ENCODE results near the gene CENPC.

CENPC gene, protein sequence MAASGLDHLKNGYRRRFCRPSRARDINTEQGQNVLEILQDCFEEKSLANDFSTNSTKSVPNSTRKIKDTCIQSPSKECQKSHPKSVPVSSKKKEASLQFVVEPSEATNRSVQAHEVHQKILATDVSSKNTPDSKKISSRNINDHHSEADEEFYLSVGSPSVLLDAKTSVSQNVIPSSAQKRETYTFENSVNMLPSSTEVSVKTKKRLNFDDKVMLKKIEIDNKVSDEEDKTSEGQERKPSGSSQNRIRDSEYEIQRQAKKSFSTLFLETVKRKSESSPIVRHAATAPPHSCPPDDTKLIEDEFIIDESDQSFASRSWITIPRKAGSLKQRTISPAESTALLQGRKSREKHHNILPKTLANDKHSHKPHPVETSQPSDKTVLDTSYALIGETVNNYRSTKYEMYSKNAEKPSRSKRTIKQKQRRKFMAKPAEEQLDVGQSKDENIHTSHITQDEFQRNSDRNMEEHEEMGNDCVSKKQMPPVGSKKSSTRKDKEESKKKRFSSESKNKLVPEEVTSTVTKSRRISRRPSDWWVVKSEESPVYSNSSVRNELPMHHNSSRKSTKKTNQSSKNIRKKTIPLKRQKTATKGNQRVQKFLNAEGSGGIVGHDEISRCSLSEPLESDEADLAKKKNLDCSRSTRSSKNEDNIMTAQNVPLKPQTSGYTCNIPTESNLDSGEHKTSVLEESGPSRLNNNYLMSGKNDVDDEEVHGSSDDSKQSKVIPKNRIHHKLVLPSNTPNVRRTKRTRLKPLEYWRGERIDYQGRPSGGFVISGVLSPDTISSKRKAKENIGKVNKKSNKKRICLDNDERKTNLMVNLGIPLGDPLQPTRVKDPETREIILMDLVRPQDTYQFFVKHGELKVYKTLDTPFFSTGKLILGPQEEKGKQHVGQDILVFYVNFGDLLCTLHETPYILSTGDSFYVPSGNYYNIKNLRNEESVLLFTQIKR

DNA sequence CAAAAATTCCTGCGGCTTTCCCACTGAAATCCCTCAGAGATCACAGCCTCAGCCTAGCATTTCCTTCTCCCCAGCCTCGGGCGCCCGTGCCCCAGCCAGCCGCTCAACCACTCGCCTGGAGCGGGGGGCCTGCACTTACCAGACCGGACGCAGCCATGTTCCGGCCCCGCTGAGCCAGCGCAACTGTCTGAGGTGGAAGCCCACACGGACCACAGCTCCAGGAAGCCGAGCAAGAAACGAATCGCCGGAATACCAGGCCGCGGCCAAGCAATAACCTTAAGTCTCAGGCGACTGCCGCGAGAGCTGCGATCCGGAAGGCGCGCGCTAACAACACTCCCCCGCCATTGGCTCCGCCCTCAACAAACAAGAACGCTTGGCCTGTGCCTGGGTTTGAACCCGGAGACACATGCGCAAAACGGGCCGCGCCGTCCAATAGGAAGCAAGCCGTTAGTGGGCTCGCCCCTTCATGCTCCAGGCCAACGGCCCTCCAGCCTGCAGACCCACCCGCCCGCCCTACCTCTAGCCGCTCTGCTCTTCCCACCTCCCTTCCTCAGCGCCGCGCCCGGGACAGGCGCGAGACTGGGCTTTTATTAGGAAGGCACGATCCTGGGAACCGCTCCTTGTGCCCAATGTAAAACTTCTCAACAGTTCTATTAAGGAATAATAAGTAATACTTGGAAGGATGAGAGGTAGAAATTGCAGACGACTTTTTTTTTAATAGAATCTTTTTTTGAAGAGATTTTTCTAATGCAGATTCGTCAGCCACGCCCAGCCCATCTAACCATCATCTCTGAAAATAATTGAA is at the start of gene CENPC:
Gene CENPC (minus strand): TSS at position 305 of the 805 bp plus-strand sequence. CDS start 148 bp downstream, at position 157.
- DNase-seq (ENCODE audit: low read depth), result peak; percentile 95

DNA sequence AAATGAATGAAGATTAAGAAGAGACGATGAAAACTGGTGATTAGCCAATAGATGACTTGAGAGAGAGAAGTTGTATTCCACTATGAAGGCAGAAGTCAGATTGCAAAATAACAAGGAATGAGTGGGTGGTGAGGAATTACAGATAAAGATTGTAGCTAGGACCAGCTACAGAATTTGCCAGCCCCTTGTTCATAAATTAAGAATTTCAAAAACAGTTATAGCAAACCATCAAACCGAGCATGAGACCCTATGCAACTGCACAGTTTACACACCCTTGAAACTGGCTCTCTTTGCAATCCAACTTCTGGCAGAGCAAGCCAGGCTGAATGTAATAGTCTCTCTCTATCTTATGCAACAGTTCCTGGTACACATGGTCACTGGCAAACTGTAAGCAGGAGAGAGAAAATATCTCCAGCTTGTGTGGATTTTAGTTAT is 48.5 kb upstream of the CENPC start:
- no peak for DNase-seq (ENCODE audit: low read depth)

DNA sequence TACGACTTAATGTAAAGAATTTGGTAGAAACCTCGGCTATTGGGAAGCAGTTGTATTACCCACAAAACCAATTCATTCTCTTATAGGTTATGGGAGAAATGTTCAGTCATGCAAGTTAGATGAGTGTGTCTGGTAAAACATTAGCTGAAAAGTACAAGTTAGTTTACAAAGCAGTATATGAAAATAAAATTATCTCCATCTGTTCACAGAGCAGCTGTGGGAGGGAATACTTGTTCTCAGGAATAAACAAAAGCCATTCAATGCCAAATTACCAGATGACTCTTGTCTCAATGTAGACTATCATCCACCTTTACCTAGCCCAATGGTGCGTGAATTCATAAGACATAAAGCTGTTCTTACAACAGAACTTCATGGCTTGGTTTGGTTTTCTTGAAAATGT is 41.9 kb upstream of the CENPC start:
- DNase-seq (ENCODE audit: low read depth), result no peak

DNA sequence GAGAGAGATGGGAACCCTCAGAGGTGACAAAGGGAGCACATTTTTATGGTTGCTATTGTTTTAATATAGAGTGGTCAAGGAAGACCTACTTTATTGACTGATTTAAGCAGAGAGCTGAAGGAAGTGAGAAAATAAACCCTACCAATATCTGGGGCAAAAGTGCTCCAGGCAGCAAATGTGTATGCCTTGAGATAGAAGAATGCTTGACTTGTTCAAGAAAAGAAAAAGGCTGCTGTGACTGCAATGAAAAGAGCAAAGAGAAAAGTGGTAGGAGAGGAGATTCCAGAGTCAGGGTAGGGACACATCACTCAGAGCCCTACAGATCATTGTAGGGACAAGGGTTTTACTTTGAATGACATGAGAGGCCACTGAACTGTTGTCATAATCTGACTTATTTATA is 39.2 kb upstream of the CENPC start:
- DNase-seq (ENCODE audit: low read depth), result no peak

DNA sequence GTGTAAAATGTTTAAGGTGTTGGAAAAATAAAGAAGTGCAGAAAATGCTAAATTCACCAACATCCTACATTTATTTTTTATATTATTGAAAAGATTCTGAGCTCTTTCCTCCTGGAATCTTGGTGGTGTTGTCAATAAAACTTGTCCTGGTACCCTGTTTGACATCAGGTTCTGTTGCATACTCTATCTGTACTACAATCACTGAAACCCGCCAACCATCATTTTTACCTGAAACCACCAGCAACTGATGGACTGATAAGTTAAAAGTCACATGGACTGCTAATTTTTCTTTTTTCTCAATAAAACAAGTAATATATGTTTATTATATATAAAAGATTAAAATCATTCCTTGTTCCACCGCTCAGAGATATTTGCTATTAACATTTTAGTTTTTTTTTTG is 36.6 kb upstream of the CENPC start:
- DNase-seq (ENCODE audit: low read depth), result no peak

DNA sequence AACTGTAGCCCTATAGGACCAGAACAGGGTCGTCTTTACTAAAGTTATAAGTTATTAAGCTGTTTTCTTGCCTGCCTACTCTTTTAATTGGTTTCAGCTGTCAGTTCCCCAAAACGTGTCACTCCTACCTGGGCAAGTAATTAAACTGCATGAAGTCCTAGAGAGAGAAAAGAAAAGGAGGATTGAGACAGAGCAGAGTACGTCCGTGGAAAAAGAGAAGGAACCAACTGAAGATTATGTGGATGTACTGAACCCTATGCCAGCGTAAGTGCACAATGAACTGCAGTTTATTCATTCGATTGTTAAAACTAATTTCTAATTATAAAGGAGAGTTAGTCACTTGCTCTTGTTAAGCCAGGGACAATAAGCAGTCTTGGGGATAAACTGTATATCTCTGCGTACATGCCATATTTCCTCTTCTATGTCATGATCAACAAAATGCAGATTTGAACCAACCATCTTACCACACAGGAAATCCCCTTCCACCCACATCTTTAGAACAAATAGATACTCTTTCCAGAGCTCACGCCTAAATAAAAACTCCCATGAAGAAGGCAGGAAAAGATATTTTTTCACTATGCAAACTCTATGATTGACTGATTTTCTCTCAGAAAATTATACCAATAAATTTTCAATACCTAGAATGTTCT is 36.0 kb upstream of the CENPC start:
- no peak for DNase-seq (ENCODE audit: low read depth)

DNA sequence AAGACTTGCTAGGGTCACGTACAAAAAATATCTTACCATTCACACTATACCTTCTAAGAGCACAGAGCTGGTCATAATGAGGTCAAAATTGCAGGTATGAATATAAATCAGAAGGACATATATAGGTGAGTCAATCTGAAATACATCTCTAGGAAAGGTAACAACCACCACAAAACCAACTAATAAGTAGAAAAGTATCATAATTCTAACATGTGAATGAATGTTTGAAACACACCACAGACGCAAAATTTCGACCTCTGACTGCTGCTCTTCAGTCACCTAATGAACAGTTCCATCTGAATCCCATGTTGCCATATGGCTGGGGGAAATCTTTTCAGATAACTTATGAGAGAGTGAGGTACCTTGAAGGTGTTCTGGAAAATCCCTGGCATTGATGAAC is 35.3 kb upstream of the CENPC start:
- no peak for DNase-seq (ENCODE audit: low read depth)

DNA sequence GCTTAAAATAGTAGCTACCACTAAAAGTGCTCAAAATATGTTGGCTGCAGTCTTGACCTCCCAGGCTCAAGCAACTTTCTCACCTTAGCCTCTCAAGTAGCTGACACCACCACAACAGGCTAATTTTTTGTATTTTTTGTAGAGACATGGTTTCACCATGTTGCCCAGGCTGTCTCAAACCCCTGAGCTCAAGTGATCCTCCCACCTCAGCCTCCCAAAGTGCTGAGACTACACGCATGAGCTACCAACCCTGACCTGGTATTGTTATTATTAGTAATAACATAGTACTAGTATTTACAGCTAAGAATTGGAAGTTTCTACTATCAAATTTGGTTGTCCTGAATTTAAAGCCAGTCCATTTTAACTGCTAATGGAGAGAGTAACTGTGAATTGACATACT is 31.2 kb upstream of the CENPC start:
- no peak for DNase-seq (ENCODE audit: low read depth)

DNA sequence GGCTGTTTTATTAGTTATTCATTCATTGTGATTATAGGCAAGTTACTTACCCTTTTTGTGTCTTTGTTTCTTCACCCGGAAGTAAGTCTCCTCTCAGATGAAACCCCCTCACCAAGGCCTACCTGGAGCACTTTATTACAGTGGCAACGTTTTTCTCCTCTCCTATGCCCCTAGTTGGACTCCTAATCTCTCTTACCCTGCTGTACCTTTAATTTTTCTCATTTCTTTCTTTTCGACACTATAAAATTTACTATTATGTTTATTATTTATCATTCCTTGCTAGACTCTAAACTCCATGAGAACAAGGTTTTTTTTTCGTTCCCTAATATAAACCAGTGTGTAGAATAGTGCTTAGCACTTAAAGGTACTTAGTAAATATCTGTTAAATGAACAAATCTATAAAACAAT is 30.8 kb upstream of the CENPC start:
- DNase-seq (ENCODE audit: low read depth), result no peak

DNA sequence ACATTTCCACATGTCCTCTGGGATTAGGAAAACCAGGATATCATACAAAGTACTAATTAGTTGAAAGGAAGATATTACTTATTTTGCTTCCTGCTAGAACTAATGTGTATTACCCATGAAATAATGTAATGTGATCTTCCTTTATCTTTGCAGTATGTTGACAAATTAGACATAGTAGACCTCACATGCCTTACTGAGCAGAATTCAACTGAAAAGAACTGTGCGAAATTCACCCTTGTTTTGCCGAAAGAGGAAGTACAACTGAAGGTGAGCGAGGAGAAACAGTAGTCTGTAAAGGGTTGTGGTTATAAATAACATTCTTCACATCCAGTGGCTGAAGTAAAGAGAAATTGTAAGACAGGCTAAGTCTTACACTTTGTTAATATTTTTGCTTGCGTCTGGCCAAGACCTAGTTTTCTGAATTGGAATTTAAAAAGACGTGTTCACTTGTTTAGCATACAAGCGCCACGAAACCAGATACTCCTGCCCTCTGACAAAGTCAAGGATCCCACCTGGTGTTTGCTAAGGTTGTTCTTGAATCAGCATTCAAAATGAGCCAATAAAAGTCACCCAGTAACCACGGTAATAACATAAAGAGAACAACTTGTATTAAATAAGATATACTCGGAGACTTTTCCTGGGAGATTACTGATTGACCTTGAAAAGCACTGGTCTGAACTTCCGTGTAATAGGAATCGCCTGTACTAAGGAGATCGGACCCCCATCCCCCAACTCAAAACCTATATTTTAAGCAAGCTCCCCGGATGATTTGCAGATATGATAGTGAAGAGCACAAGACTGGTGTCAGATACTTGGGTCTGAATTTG is 30.1 kb upstream of the CENPC start:
- DNase-seq (ENCODE audit: low read depth), result no peak

DNA sequence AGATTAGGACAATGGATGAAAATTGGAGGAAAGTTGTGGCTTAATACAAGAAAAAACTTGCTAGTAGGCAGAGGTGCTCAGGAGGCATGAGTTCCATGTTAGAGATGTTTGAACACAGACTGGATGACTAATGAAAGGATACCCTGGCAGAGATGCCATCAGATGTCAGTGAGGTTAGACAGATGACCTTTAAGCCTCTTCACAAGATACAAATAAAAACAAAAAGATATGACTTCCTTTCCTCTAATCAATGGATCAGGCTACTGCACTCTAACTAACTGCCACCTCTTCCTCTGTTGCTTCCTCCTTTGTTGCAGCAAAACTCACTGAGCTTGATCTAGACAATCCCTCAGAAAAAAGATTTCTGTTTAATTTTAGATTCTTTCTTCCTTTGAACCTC is 27.9 kb upstream of the CENPC start:
- no peak for DNase-seq (ENCODE audit: low read depth)

DNA sequence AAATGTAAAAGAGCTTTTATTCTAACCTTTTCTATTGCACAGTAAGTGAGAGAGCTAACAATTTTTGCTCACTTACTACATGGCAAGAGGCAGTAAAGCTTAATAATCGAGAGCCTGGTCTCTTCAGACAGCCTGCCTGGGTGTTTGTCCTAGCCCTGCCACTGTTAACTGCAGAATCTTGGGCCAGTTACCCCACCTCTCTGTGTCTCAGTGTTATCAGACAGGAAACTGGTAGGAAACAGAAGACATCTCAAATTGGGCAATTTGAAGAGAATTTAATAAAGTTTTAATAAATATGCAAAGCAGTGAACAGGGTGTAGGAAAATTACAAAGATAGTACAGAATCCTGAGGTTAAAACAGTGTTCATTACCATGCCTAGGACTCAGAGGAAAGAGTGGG is 26.7 kb upstream of the CENPC start:
- DNase-seq (ENCODE audit: low read depth), result no peak

DNA sequence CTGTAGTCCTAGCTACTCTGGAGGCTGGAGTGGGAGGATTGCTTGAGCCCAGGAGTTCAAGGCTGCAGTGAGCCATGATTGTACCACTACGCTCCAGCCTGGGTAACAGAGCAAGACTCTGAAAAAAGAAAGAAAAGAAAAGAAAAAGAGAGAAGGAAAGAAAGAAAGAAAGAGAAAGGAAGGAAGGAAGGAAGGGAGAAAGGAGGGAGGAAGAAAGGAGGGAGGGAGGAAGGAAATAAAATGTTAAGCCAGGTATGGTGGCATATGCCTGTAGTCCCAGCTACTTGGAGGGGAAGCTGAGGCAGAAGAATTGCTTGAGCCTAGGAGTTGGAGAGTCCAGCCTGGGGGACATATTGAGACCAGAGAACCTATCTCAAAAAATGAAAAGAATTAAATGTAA is 25.2 kb upstream of the CENPC start:
- no peak for DNase-seq (ENCODE audit: low read depth)

DNA sequence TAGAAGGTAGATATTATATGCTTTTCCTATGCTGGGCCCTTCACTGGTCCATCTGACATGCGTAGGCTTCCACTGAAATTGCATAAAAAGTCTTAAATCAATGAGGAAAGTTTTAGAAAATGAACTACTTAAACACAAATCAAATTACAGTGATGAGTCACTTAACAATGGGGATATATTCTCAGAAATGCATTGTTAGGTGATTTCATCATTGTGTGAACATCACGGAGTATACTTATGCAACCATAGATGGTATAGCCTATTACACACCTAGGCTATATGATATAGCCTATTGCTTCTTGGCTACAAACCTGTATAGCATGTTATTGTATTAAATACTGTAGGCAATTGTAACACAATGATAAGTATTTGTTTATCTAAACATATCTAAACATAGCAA is 23.5 kb upstream of the CENPC start:
- DNase-seq (ENCODE audit: low read depth), result no peak

DNA sequence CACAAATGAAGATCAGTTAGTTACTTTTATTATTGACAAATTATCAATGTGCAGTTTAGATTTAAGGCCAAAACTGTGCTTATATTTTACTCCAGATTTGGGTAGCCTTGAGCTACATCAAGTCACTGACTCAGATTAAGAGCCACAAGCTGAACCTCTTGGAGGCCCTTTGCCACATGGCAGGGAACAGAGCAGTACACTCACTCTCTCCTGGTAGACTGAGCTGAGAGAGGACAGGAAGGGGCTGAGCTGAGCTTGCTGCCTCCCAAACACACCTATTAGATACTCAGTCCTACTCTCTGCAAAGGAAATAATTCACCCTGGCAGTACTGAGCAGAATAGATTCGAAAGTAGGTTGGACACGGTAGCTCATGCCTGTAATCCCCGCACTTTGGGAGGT is 21.0 kb upstream of the CENPC start:
- DNase-seq (ENCODE audit: low read depth), result no peak

DNA sequence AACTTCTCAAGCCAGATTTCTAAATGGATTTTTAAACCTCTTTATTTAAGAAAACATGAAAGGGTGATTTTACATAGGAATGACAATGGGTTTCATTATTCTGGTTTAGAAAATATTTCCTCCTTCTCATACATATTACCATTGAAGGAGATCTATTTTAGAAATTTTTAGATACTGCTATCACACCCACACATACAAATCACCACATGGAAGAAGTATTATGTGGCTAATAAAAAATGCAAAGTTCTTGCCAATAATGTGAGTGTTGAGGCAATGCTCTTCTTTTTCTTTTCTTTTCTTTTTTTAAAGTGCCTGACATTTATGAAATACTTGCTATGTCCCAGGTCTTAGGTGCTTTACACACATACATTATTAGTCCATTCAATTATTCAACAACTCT is 20.0 kb upstream of the CENPC start:
- peak; percentile 14 for DNase-seq (ENCODE audit: low read depth)

DNA sequence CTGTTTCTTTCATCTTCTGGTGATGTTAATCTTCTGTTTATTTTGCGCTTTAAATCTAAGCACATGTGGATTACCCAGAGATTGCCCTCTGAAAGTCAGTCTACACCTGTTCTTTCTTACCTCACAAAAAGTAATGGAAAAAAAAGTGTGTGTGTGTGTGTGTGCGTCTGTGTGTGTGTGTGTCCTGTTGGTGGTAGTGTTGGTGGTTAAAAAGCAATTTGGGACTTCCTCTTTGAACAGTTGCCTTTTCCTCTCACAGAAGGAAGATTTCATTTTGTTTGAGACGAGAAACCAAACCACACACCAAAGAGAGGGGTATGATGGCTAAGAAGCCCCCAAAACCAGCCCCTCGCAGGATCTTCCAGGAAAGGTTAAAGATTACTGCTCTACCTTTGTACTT is 13.2 kb upstream of the CENPC start, which contains the start of gene STAP1:
Gene STAP1 (plus strand): TSS at position 235 of the 400 bp plus-strand sequence. CDS start 83 bp downstream, at position 318.
- DNase-seq (ENCODE audit: low read depth), result no peak

DNA sequence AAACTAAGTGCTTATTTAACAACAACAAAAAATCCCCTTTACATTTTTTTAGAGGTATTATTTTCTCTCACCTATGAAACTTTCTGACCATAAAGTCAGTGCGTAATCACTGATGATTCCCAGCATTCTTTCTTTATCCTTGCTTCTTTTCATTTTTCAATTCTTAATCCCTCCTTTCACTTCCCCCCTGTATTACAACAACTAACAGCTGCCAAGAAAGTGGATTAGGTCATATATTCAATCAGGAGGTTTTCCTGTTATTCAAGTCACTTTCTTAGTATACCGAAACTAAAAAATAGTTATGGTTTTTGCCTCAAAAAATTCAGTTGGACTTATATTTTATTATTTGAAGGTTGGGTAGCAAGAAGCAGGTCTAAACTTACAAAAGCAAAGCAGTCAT is 11.1 kb upstream of the CENPC start:
- no peak for DNase-seq (ENCODE audit: low read depth)

DNA sequence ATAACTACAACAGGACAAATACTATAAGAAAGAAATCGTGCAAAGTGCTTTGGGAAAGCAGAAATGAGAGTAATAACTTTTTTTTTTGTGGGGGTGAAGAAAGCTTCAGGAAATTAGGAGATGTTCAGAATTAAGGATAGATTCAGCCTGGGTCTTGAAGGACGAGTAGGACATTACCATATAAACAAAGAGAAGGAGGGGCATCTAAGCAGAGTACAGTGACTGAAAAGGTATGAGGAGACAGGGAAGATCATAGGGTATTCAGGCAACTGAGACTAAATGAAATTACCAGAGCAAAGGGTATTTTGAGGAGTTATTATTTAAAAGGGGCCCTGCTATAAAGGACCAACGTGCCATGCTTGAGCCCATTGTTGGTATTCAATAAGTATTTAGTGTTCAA is 10.1 kb upstream of the CENPC start:
- no peak for DNase-seq (ENCODE audit: low read depth)

DNA sequence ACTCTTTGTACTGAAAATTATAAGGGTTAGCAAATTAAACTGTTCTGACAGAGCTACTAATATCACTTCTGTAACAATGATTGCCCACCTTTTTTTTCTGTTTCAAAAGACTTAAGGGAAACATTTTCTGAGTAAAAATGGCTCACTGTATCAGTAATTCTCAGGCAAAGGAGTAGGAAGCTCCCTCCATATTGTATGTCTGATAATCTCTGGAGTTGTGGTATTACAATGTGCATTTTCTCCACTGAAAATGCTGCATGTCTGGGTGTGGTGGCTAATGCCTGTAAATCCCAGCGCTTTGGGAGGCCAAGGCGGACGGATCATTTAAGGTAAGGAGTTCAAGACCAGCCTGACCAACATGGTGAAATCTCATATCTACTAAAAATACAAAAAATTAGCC is 8.8 kb upstream of the CENPC start:
- no peak for DNase-seq (ENCODE audit: low read depth)
